ENCODE measurements around the gene PI4KB. TPM values are rescaled to one million over a fixed set of nuclear protein-coding genes. Genes with fewer than 3 reads are reported as not detected.

PI4KB gene
- total RNA-seq, 1 donor from 2014 or later: 60.7 TPM

DNA sequence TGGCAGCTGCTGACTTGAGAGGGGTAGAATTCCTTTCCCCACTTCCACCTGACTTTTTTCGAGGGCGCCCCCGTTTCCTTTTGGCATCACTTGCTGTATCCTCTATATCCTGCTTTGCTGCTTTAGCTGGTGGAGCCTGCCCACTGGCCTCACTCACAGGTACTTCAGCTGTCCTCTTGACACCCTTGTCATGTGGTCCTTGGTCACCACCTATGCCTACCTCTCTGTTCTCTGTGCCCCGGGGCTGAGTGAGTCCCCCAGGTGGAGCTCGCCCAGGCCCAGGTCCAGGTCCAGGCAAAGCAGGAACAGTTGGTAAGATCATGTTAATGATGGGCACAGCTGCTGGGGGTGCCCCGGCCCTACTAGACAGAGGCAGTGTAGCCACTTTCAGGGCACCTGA lies 15.4 kb upstream of the PI4KB start:
- no peaks in the 10 kb centered on the region for H3K9me3 Mint-ChIP-seq
- no peak for DNase-seq (ENCODE audit: extremely low spot score, unreplicated experiment)
- peaks cover 8% of the 10 kb centered on the region for H3K36me3 Mint-ChIP-seq
- TF ChIP-seq, protein P1, sequence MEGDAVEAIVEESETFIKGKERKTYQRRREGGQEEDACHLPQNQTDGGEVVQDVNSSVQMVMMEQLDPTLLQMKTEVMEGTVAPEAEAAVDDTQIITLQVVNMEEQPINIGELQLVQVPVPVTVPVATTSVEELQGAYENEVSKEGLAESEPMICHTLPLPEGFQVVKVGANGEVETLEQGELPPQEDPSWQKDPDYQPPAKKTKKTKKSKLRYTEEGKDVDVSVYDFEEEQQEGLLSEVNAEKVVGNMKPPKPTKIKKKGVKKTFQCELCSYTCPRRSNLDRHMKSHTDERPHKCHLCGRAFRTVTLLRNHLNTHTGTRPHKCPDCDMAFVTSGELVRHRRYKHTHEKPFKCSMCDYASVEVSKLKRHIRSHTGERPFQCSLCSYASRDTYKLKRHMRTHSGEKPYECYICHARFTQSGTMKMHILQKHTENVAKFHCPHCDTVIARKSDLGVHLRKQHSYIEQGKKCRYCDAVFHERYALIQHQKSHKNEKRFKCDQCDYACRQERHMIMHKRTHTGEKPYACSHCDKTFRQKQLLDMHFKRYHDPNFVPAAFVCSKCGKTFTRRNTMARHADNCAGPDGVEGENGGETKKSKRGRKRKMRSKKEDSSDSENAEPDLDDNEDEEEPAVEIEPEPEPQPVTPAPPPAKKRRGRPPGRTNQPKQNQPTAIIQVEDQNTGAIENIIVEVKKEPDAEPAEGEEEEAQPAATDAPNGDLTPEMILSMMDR (conservative IDR thresholded peaks at IDR 0.05): no peak
- H3K27me3 Mint-ChIP-seq: no peaks in the 10 kb centered on the region
- H3K4me1 Mint-ChIP-seq (ENCODE audit: unreplicated experiment): peaks cover 24% of the 10 kb centered on the region
- H3K4me3 Mint-ChIP-seq: no peak overlapping the region
- no peak overlapping the region for H3K27ac Mint-ChIP-seq

DNA sequence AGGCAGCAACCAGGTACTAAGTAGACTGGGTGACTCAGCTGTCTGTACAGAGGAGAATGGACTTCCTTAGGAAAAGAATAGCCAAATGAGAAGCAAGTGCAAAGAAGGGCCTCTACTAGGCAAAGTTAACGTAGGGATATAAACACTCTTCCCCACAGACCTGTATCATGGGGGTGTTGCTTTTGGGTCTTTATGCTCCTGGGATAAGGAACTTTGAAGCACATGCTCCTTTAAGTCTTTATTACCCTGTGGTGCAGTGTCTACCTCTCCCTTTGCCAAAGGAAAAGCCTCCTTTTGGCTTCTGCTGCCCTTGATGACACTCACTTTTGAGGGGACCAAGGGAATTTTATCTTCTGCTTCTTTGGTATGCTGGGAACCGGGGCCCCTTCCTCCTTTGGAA lies 14.8 kb upstream of the PI4KB start:
- Mint-ChIP-seq H3K9me3 (no peaks in the 10 kb centered on the region), H3K4me1 (ENCODE audit: unreplicated experiment) (peaks cover 18% of the 10 kb centered on the region), H3K27me3 (no peaks in the 10 kb centered on the region), H3K4me3 (no peak overlapping the region), H3K36me3 (peaks cover 8% of the 10 kb centered on the region), H3K27ac (no peak overlapping the region)
- TF ChIP-seq, protein P1 (conservative IDR thresholded peaks at IDR 0.05): no peak
- DNase-seq (ENCODE audit: extremely low spot score, unreplicated experiment): no peak

DNA sequence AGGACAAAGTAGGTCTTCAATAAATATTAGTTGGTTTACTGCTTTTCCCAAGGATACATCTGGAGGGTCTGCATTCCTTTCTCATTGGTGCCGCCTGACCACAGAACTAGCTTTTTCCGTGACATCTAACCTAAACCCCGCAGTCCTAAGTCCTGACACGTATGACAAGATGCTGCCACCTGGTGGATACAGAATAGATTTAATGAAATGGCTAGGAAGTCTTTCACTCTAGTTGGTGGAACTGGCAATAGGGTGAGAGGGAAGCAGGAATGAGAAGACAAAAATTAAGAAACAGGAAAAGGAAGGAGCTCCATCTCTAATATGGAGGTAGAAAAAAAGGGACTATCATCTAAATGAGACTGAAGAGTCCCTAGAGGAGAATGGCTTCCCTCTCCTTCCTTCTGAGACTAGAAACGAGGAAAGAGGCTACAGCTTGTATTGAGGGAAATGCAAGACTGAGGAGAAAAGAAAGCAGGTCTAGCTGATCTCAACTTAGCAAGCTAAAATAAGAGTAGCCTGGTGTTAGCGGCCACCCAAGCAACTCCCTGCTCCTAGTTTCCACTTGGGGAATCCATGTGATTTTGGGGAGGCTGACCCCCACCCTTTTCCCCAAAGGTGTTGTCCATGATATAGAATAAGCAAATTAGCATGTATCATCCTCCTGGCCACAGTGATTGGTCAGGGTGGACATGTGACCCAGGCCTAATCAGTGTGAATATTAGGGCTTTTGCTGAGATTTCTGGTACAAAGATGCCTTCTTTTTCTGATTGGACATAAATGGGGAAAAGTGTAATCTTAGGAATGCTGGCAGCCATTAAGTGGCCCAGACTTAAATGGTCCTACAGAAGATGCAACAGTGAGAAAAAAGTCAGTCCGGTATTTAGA lies 13.9 kb upstream of the PI4KB start:
- Mint-ChIP-seq H3K27me3 (no peaks in the 10 kb centered on the region), H3K4me3 (peak overlapping the region; percentile 7), H3K9me3 (no peaks in the 10 kb centered on the region), H3K27ac (peak overlapping the region; percentile 15), H3K36me3 (peaks cover 8% of the 10 kb centered on the region), H3K4me1 (ENCODE audit: unreplicated experiment) (peaks cover 13% of the 10 kb centered on the region)
- TF ChIP-seq, protein P1 (conservative IDR thresholded peaks at IDR 0.05): peak; percentile 86
- DNase-seq (ENCODE audit: extremely low spot score, unreplicated experiment): no peak

DNA sequence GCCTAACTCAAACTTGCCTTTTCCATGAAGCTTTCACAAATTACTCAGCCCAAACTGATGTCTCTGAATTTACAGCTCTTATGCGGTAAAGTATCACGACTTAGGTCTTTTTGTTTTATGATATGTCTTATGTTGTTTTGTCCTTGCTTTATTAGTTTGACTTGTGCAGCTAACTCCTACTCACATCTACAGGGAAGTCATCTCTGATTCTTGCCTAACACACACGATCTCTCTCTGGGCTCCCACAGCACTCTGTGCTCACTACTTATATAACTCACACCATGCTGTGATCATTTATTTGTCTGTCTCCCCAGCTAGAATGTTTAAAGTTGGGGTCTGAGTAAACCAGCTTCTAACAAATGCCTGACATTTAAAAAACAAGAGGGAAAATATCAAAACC lies 9.3 kb upstream of the PI4KB start:
- Mint-ChIP-seq H3K27ac (no peak overlapping the region), H3K36me3 (no peaks in the 10 kb centered on the region), H3K4me1 (ENCODE audit: unreplicated experiment) (peaks cover 9% of the 10 kb centered on the region), H3K4me3 (no peak overlapping the region), H3K9me3 (no peaks in the 10 kb centered on the region), H3K27me3 (no peaks in the 10 kb centered on the region)
- TF ChIP-seq, protein P1 (conservative IDR thresholded peaks at IDR 0.05): no peak
- DNase-seq (ENCODE audit: extremely low spot score, unreplicated experiment): no peak

DNA sequence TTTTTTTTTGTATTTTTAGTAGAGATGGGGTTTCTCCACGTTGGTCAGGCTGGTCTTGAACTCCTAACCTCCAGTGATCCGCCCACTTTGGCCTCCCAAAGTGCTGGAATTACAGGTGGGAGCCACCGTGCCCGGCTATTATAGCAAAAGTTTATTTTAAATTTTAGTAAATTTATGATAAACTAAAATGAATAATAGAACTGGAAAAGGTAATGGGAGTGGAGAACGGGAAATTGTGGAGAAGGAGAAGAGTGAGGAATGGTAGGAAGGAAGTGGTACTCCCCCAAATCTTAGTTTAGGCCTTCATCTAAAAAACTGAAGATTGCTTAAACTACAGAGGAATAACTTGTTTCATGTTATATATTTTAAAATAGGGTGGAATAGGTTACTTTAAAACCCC lies 7.6 kb upstream of the PI4KB start:
- no peak for DNase-seq (ENCODE audit: extremely low spot score, unreplicated experiment)
- peaks cover 1% of the 10 kb centered on the region for H3K4me1 Mint-ChIP-seq (ENCODE audit: unreplicated experiment)
- TF ChIP-seq, protein P1 (conservative IDR thresholded peaks at IDR 0.05): no peak
- no peak overlapping the region for H3K4me3 Mint-ChIP-seq
- H3K27me3 Mint-ChIP-seq: no peaks in the 10 kb centered on the region
- H3K36me3 Mint-ChIP-seq: no peaks in the 10 kb centered on the region
- no peak overlapping the region for H3K27ac Mint-ChIP-seq
- H3K9me3 Mint-ChIP-seq: no peaks in the 10 kb centered on the region
